LNCAP (cell line): ENCODE data around the gene ZP4.

ENCODE experiments used
- CTCF ChIP-seq: fragments of 450-650 bp; IDR thresholded peaks from 2 replicates; pipeline ENCODE4 v1.5.1; 2017; ENCODE audit warnings: mild to moderate bottlenecking

Gene ZP4

GRCh38 chr1:237838320-237838719 lies 52.4 kb downstream of the ZP4 start:
- TF ChIP-seq CTCF: no peak

GRCh38 chr1:237834461-237834860 lies 56.3 kb downstream of the ZP4 start:
- TF ChIP-seq CTCF: no peak

- TF ChIP-seq CTCF: no peak
Observed at GRCh38 chr1:237834048-237834447, 56.7 kb downstream of the ZP4 start.

- no peak for TF ChIP-seq CTCF
Observed at GRCh38 chr1:237832858-237833257, 57.9 kb downstream of the ZP4 start.
